NCI-H748 treated with DMSO at 0.1 percent for 48 hours (cell line): ENCODE results near the gene PRELID1.

Source experiments
- DNase-seq: peaks from one replicate; lab custom pipeline; 2025; lab: John Stamatoyannopoulos, UW

PRELID1 gene

GRCh38 chr5:177314376-177315342 is 11.1 kb downstream of the PRELID1 start:
- DNase-seq, result no peak

DNA sequence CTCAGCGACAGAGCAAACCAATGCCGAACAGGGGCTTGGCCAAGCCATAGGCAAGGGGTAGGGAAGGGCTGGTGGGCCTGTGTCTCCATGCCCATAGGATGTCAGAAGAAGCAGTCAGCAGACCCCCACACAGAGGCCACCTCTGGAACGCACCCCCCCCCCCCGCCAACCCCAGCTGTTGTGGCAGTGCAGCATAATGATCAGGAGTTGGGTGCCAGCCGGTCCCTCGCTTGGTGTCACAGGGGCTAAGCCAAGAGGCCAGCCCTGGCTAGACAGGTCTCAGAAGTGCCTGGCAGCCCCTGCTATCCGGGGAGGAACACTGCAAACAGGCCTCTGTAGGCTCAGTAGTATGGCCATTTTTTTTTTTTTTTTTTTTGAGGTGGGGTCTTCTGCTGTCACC is 11.8 kb downstream of the PRELID1 start:
- no peak for DNase-seq

DNA sequence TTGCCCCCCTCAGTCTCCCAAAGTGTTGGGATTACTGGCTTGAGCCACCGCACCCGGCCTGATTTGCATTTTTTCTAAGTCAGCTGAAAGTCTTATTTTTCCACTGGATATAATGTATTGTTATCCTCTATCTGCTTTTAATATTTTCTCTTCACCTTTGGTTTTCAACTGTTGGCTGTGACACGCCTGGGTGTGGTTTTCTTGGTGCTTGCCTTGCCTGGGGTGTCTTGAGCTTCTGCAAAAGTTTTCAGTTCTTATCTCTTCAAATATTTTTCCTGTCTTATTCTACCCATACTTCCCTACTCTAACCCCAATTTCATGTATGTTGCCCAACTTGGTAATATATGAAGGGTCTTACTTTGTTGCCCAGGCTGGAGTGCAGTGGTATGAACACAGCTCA is 12.4 kb downstream of the PRELID1 start:
- no peak for DNase-seq

DNA sequence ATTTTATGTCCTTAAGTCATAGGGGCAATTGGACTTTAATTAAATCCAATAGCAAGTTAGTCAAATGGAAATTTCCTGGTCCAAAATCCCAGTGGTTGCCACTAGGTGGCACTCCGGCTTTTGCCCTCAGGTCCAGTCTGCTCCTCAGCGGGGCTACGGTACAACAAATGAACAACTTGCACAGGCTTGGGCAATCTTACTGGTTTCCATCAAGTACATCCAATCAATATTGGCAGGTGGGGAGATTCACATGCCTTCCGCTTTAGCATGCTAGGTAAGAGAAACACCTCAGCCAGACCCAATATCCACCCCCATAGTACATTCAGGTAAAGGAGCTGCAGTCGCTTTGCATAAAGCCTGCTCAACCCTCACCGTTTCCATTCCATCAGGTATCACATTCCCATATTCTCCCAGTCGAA is 14.4 kb downstream of the PRELID1 start:
- DNase-seq, result peak; percentile 70

DNA sequence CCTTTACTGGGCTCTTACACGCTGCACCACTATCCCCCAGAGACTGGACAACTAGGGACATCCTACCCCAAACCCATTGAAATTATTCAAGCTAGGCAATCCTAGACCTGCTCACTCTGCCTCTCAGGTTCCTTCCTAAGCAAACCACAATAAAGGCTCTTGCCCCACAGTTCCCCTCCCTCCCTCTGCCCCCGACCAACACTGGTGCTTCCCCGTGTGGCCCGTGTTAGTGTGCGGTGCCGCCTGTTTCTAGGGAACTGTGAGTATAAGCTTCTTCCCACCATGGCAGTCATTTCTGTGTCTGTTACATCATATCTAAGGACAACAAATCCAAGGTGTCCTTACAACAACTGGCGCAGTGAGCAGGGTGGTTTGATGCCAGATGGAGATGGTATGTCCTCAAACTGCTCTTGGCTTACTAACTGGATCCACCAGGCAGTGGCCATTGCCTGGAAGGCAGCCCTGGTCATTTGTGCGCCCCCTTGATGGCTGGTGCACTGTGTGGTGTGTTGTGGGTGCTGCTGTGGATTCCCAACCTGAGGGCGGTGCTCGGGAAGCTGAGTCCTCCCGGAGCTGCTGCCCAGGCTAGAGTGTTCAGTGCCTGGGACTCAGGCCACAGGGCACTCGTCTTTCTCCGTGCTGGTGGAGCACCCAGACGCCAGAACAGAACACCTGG is 16.5 kb downstream of the PRELID1 start:
- DNase-seq, result no peak

DNA sequence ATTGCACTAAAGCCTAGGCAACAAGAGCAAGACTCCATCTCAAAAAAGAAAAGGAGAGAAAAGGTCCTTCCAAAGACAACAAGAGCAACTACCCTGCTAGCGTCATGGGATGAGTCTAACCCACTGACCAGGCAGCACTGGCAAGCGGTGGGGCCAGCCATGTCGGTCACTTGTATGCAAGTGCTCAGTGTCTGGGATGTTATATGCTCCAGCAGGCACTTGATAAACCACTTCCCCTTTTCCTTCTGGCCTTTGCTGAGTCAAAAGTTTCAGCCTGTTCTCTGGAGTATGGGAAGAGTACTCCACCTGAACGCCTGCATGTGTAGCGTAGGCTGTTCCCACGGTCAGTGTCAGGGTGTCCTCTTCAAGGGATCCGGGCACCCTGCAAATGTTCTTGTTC is 17.3 kb downstream of the PRELID1 start:
- no peak for DNase-seq

GRCh38 chr5:177325868-177326381 is 22.3 kb downstream of the PRELID1 start:
- DNase-seq, result no peak

DNA sequence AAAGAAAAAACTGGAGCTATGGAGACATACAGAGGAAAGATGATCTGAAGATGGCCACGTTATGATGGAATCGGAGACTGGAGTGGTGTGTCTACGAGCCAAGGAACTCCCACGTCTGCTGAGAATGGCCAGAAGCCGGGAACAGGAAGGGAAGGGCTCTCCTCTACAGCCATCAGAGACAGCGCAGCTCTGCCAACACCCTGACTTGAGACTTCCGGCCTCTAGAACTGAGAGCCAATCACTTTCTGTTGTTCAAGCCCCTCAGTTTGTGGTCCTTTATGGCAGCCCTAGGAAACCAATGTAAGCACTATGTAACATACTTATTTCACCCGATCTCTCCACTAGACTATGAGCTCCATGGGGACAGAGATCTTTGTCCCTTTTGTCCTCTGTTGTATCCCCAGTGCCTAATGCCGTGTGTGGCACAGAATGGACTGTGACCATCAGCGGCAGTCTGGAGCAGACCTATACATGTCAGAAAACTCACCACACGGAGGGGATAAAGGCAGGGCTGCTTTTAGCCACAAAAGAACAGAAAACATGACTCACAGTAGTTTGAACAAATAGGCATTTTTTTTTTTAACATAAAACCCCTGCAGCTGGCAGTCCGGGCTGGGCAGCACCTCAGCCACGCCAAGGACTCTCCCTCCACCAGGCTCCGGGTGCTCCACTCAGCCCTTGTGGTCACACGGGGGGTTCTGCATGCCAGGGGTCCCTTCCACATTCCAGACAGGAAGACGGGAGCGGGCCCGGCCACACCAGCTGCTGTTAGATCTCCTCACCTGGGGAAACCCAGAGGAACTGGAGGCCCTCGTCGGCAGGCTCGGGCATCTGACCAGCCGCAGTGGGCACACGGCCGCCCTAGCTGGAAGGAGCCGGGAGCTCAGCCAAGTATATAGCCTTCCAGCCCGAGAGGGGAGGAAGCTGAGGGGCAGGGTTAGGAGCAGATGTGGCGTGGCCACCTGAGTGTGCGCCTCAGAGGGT is 24.2 kb downstream of the PRELID1 start:
- DNase-seq, result no peak

- DNase-seq, result no peak
These were observed 25.1 kb downstream of the PRELID1 start for GRCh38 chr5:177328545-177329231.

DNA sequence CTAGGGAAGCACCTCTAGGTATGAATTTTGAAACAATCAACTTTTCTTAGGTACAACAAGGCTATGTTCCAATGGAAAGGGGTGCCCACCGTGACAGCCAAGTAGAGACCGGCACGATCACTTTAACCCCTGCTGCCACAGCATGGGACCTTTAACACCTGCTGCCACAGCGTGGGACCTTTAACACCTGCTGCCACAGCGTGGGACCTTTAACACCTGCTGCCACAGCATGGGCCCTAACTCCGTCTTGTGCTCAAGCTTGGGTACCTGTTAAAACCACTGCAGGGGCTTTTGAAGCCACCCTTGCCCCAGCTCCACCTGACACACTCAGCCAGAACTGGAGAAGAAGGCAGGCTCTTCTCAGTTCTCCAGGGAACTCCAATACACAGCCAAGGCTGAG is 26.3 kb downstream of the PRELID1 start:
- DNase-seq, result no peak

DNA sequence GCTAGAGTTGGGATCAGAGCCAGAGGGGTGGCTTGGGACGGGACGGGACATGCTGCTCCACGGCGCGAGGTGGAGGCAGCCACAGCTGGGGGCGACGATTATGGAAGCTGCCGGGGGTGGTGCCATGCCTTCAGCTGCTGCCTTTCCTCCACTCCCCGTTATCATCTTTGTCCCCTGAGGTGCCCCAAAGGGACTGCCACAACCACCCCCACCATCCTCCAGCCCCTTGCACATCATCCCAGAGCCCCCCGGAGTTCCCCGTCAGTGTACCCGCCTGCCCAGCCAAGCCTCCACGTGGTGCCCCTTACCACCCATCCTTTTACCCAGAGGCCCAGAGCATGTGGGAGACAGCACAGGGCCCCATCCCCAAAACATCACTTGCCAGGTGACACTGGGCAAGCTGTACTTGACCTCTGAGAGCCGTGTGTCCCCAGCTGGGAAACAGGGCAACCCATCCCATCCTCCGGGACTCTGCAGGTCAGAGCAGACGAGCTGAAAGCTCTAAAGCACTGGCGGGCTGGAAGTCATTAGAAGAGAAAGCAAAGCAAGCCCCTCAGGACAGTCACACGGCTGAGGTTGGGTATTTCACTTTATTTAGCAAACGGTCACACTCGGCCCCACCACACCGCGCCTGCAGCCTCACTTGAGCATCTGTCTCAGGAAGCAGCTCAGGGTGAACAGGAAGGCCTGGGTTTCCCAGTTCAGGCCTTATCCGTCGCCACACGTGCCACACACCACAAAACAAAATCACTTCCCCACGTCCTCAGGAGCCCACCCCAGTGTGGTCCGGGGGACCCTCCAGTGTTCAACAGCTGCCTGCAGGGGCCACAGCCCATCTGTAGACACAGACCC is 27.6 kb downstream of the PRELID1 start:
- no peak for DNase-seq

DNA sequence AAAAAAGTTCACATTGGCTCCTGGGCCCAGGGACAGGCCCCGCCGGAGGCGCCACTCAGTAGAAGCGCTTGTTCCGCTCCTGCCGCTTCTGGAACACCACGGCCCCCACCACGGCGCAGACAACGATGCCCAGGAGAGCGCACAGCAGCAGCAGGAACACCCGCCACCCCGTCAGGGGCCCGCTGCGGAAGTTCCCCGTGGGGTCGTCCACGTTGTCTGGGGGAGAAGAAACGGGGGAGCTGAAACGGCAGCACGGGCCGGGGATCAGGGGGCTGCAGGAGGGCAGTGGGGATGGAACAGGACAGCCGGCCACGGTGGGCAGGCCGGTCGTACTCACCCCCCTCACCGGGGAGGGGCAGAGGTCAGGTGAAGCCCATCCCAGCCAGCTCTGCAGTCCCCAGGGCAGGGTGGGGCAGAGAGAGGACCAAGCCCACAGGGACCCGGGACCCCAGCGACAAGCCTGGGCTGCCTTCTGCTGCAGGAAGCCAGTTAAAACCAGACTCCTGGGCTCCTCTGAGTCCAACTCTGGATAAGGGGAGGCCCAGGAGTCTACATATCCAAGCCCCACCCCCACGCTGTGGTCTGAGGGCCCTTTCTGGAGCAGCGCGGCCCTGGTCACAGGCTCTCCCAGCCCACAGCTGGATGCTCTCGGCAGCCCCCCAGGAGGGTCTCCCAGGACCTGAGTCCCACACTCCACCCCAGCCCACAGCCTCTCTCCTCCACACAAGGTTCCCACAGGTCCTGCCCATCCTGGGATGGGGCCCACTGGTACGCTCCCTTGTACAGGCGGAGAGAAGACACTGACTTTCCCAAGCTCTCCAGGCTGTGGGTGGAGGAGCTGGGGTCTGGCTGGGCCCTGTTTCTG is 28.7 kb downstream of the PRELID1 start:
- DNase-seq, result no peak

DNA sequence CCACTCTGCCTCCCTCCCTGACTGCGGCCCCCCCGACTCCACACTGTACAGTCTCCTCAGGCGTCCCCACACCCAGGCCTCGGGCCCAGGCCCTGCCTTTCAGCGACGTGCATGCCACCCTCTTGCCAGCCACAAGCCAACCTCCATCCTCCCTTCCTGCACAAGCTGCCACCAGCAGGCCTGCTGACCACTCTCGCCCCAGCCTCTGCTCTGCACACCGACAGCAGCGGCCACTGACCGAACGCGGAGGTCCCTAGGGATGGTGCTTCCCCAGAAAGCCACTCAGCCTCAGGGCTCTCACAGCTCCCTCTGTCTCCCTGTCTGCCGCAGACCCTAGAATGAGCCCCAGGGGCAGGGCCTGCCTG is 29.3 kb downstream of the PRELID1 start:
- DNase-seq, result no peak

DNA sequence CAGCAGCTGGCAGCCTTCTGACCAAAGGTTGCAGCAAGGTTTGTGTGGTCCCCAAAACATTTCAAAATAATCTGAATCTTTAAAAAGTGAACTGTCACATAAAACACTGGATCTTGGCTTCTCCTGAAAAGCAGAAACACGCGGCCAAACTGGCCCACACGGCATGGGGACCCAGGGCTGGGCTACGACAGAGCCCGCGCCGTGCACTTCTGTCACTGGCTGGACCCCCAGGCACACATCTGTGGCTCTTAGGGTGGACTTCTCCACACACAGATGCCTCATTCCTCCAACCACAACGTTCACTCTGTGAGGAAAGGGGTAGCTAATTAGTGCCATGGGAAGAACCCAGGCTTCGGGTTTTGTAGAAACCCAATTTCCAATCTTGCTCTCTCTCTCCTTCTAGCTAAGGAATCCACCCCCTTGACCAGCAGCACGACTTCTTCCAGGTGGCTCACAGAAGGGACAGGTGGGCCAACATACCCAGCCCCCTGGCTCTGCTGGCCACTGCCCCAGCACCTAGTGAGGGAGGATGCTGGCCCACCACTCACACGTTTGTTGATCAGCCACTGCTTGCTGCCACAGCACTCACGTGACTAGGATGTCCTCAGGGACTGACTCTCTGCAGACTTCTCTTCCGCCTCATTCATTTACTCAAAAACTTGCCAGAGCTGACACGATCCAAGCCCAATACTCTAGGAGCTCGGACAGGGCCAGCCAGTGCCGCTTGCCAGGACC is 30.0 kb downstream of the PRELID1 start:
- no peak for DNase-seq

- no peak for DNase-seq
These were observed 30.6 kb downstream of the PRELID1 start for GRCh38 chr5:177334155-177334551.

GRCh38 chr5:177334781-177335700 is 31.4 kb downstream of the PRELID1 start:
- no peak for DNase-seq

DNA sequence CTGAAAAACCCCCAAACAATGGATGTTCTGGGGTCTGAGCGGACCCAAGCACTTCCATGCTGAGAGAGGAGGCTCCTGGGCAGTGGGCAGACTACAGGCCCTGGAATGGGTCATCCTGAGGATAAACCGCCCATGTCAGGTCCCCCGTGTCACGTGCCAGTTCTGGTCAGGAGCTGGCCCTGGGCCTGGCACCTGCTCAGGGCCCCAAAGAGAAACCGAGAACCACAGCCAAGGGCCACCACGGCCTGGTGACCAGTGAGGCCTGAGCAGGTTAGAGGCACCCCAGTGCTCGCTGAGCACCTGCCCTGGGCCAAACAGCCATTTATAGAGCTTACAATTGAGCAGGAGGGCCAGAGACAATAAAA is 32.1 kb downstream of the PRELID1 start:
- no peak for DNase-seq

GRCh38 chr5:177336112-177336511 is 32.5 kb downstream of the PRELID1 start:
- no peak for DNase-seq
